NCI-H1436 treated with DMSO at 0.1 percent for 48 hours (cell line): ENCODE data around the gene SLC6A7.

Source experiments
- DNase-seq: peaks from one replicate; lab custom pipeline; 2025; lab: John Stamatoyannopoulos, UW

Gene SLC6A7

GRCh38 chr5:150190987-150191386, 1.1 kb downstream of the SLC6A7 start:
- DNase-seq: no peak

- no peak for DNase-seq
These were observed 2.6 kb downstream of the SLC6A7 start for GRCh38 chr5:150192462-150192861.

GRCh38 chr5:150195736-150196485, 6.0 kb downstream of the SLC6A7 start:
- no peak for DNase-seq

GRCh38 chr5:150196514-150196913, 6.7 kb downstream of the SLC6A7 start:
- no peak for DNase-seq

- no peak for DNase-seq
These were observed 7.1 kb downstream of the SLC6A7 start for GRCh38 chr5:150196986-150197385.

- no peak for DNase-seq
These were observed 7.6 kb downstream of the SLC6A7 start for GRCh38 chr5:150197476-150197875.

- no peak for DNase-seq
These were observed 12.6 kb downstream of the SLC6A7 start for GRCh38 chr5:150202501-150202900.

GRCh38 chr5:150203832-150204589, 14.1 kb downstream of the SLC6A7 start:
- no peak for DNase-seq

GRCh38 chr5:150204590-150204960, 14.7 kb downstream of the SLC6A7 start:
- no peak for DNase-seq

GRCh38 chr5:150206098-150206778, 16.4 kb downstream of the SLC6A7 start:
- no peak for DNase-seq

- DNase-seq: no peak
These were observed 16.9 kb downstream of the SLC6A7 start for GRCh38 chr5:150206779-150207115.

- no peak for DNase-seq
These were observed 18.6 kb downstream of the SLC6A7 start for GRCh38 chr5:150208187-150209098.

- DNase-seq: no peak
These were observed 19.3 kb downstream of the SLC6A7 start for GRCh38 chr5:150209099-150209635.

- DNase-seq: no peak
These were observed 20.8 kb downstream of the SLC6A7 start for GRCh38 chr5:150210644-150211043.

GRCh38 chr5:150211156-150212030, 21.5 kb downstream of the SLC6A7 start:
- DNase-seq: no peak

GRCh38 chr5:150213530-150213929, 23.7 kb downstream of the SLC6A7 start:
- no peak for DNase-seq

- DNase-seq: no peak
These were observed 24.4 kb downstream of the SLC6A7 start for GRCh38 chr5:150214289-150214688.

- DNase-seq: no peak
These were observed 26.4 kb downstream of the SLC6A7 start for GRCh38 chr5:150215979-150216944.

- no peak for DNase-seq
These were observed 27.2 kb downstream of the SLC6A7 start for GRCh38 chr5:150217038-150217437.
